Endometrial microvascular endothelial cells (primary cell): ENCODE results near the gene RNU6-8. TPM values are rescaled to one million over a fixed set of nuclear protein-coding genes. Genes with fewer than 3 reads are reported as not detected.

Experiments used
- in situ Hi-C: cut with HindIII; loops from 2 replicates; pipeline ENCODE4 v1.10.0; 2017; ENCODE audit warnings: low sequenced_read_pairs, low pct_unique_long_range_greater_than_20kb; ENCODE audit errors: inconsistent ontology term
- total RNA-seq: library from RNA; depleted of rRNA; stranded (reverse); fragments of >200 nt; gene quantifications from one replicate; pipeline ENCODE4 v1.2.3, GENCODE V29; 2015; ENCODE audit errors: inconsistent ontology term

Gene RNU6-8
- total RNA-seq, 1 donor from 2014 or later, result not detected

GRCh38 chr14:32208490-32208889, 5.4 kb upstream of the RNU6-8 start:
- in situ Hi-C loops, result no loop called here

GRCh38 chr14:32206552-32206951, 3.5 kb upstream of the RNU6-8 start:
- in situ Hi-C loops, result no loop called here

GRCh38 chr14:32205984-32206383, 2.9 kb upstream of the RNU6-8 start:
- in situ Hi-C loops, result no loop called here

GRCh38 chr14:32205554-32205953, 2.5 kb upstream of the RNU6-8 start:
- in situ Hi-C loops, result no loop called here

DNA sequence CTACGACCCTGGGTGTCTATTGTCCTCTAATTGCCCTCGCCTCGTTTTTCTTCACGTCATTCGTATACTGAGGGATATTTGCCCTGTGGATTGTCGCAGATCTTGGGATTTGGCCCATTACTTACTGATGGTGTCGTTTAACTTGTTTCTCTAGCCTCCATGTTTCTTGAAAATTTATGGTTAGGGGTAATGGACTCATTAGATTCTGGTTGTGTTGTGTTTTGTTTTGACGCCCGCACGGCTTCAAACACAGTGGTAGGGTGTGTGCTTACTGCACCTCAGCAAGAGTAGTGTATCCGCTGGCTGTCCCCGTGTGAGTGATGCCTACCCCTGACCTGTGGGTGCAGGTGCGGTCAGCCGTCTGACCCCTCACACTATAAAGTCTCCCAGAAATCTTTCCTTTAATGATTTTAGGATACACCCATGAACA, 874 bp upstream of the RNU6-8 start:
- in situ Hi-C loops, result no loop called here

DNA sequence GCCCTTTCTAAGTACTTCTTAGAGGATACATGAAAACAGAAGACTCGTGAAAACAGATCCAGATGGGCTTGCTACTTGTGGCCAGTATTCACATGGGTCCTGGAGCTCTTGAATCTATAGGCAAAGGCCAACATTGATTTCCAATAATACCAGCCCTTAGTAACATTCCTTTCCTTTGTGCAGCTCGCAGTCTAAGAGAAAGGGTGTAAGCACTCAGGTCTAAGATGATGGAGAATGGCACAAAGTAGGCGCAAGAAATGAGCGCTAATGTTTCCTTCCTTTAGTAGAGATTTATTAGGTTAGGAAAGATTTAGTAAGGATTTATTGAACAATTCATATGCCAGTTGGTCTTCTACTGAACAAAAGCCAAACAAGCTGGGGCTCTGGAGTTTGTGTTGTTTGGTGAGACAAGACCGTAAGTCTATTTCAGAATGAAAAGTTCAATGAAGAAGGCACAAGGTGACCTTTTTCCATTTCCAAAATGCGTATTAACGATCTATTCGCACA, 525 bp downstream of the RNU6-8 start:
- in situ Hi-C loops, result no loop called here

- in situ Hi-C loops, result no loop called here
Measured at GRCh38 chr14:32201816-32202490, 1.1 kb downstream of the RNU6-8 start, which contains the start of gene RNU6-7. TSS of gene RNU6-7 (plus strand) at chr14:32202045.

GRCh38 chr14:32201193-32201815, 1.8 kb downstream of the RNU6-8 start:
- in situ Hi-C loops, result no loop called here

DNA sequence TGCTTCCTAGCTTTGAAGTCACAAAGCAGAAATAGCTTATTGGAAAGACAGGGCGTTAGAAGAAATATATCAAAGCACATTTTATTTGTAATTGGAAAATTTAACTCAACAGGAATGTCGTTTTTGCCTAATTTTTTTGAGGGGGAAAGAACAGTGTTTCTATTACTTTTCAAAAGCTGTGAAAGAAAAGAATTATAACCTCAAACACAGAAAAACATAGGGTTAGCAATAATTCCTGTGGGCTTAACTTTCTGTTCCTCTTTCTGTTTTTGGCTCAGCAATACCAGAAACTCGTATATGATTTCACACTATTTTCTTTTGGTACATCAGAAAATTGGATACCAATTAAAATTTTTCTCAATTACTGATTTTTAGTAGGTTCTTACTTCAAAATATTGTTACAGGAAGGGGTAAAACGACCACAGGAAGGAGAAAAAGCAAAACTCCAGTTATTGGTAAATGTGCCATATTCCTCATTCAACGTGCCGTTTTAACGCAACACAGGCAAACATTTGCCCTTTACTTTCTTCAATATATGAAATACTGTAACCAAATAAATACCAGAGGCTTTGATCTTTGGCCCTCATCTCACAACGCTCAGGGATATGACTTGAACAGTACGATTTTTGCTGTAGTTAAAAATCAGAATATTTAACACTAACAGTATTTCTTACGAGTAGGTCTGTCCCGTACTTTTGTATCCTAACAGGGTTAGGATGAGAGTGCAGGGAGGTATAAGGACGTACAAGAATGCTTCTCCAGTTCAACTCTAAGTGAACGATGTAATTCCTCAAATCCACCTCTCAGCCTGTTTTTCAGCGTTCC, 2.5 kb downstream of the RNU6-8 start:
- in situ Hi-C loops, result no loop called here

DNA sequence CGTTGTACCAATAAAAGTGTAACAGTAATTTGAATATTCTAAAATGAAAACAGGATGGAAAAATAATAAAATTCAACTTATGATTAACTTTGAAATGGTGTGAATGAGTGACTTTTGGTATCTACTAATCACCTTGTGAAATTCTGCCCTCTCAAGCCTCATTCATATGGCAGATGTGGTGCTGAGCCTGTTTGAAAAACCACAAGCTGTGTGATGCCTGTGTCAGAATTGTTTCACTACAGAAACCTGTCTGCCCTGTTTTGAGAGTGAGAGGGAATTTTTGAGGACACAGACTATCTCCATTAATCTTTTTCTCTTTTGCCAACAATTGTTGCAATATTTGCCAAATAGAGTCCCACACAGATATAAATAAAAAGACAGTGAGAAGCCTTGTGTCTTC, 5.2 kb downstream of the RNU6-8 start:
- in situ Hi-C loops, result no loop called here

DNA sequence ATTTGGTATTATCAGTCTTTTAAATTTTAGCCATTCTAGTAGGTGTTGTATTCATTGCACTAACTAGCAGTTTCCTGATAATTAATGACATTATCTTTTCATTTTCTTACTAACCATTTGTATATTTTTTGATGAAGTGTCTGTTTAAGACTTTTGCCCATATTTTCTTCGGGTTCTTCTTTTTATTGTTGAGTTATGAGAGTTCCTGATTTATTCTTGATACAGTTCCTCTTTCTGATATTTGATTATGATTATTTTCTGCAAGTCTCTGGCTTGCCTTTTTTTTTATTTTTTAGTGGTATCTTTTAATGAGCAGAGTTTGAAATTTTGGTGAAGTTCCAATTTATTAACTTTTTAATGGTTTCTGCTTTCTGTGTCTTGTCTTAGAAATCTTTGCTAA, 7.4 kb downstream of the RNU6-8 start:
- in situ Hi-C loops, result no loop called here

DNA sequence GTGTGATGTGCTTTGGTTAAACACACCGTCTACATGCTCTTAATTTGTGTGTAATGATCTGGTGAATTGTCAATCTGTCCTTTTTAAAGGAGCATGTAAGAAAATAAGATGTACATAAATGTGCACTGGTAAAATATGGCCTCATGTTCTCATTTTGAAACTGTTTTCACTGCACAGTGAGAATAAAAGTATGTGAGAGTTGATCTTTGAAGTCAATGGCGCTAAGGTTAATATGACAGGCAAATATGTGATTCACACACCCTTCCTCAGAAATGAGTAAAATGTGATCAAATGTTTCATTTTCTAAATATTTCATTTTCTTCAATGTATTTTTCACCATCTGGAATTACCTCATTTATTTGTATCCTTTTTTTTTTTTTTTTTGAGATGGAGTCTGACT, 9.5 kb downstream of the RNU6-8 start:
- in situ Hi-C loops, result no loop called here

DNA sequence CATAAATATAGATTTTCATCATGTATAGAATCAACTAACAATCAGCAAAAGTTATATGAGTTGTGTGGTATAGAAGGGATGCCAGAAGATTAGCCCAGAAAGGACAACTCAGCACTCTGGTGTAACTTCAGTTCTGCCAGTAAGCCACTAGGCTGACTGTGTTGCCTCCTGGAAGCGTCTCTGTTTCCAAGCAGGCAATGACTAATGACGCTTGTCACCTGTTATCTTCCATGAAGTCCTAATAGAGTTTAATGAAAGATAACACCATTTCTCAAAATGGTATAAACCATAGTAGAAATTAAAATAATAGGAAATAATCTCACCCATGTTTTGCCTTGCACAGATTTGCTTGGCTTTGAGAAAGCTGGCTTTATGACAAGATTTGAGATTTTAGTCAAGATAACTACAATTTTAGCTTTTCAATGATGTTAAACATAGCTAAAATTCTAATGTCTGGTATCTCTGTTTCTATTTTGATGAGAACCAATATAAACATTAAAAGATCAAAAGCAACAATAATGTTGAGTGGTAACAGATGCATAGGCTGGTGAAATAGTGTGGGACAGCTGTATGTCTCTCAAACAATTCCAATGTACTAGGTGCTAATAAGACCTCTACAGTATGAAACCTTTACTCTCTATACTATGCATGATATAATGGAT, 10.2 kb downstream of the RNU6-8 start:
- in situ Hi-C loops, result no loop called here

DNA sequence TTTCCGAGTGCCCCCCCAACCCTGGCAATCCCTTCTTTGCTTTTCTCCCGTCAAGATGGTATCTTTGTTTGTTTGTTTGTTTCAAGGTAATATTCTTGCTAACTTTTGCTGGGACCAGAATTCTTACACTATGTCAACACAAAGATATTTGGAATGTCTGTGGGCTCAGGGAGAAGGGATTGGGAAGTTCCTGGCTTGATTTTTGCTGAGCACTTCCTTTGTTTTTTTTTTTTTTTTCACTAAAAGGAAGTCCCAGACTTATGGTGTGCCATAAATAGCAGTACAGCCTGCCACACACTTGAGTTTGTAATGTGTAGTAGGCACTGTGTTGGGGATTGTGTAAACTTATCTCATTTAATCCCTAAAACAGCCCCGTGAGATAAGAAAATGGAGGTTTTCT, 12.4 kb downstream of the RNU6-8 start:
- in situ Hi-C loops, result no loop called here

GRCh38 chr14:32189811-32190210, 13.3 kb downstream of the RNU6-8 start:
- in situ Hi-C loops, result no loop called here

- in situ Hi-C loops, result no loop called here
Measured at GRCh38 chr14:32186248-32186647, 16.8 kb downstream of the RNU6-8 start.

DNA sequence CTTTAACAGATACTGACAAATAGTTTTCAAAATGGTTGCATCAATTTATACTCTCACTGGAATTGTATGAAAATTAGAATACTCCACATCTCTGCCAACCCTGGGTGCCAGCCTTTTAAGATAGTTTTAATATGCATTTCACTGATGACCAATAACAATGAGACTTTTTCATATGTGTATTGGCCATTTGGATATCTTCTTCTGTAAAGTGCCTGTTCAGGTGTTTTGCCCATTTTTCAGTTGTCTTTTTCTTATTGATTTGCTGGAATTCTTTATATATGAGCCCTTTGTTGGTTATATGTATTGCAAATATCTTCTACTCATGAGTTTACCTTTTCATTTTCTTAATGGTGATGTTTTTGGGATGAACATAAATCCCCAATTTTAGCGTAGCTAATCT, 18.0 kb downstream of the RNU6-8 start:
- in situ Hi-C loops, result no loop called here

- in situ Hi-C loops, result no loop called here
Measured at GRCh38 chr14:32183151-32184058, 19.7 kb downstream of the RNU6-8 start.
